ENCODE data around the gene ENAH. TPM values are rescaled to one million over a fixed set of nuclear protein-coding genes. Genes with fewer than 3 reads are reported as not detected.
"Not testable (repeated sequence)": the region's sequence is repeated elsewhere in the genome, so short reads cannot be mapped to it uniquely, and the experiment has no call there.

Gene ENAH
- total and polyA plus RNA-seq, 7 experiments from 2014 or later, result 0.08 to 0.42 (median 0.16) TPM; not detected in 4

DNA sequence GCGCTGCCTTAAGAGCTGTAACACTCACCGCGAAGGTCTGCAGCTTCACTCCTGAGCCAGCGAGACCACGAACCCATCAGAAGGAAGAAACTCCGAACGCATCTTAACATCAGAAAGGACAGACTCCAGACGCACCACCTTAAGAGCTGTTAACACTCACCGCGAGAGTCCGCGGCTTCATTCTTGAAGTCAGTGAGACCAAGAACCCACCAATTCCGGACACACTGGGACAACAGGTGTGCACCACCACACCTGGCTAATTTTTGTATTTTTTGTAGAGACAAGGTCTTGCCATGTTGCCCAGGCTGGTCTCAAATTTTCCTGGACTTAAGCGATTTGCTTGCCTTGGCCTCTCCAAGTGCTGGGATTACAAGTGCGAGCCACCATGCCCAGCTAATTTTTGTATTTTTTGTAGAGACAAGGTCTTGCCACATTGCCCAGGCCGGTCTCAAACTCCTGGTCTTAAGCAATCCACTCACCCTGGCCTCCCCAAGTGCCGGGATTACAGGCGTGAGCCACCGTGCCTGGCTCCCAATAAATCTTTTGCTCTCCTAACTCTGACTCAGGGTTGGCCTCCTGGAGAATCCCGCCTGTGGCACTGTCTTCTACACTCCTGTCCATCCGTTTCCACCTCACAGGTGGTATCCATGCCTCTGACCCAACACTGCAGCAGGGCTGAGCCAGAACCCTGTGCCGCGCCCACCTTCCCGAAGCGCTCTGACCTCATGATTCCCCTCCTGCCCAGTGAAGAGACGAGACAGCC lies 179.1 kb downstream of the ENAH start:
- DNase-seq; ATAC-seq; H3K27ac ChIP-seq (ENCODE audit: low read depth, low read length); H3K4me3 ChIP-seq (ENCODE audit: low read length); H3K36me3 ChIP-seq (ENCODE audit: control insufficient read depth in 2 of 3, insufficient read depth in 3 of 3, low read length in 3 of 3); H3K36me3 Mint-ChIP-seq; H3K9me3 Mint-ChIP-seq; H3K27me3 Mint-ChIP-seq; H3K9me3 ChIP-seq (ENCODE audit: control insufficient read depth in 2 of 3, low read length in 3 of 3); H3K27me3 ChIP-seq (ENCODE audit: control insufficient read depth in 2 of 2, insufficient read depth in 2 of 2, low read length in 2 of 2): not testable (repeated sequence)
- Mint-ChIP-seq H3K27ac (peak overlapping the region; percentile 7 to 88 (median 82)), H3K4me3 (peak overlapping the region; percentile 23 to 88 (median 71)), H3K4me1 (peaks cover 40 to 66% (median 56%) of the 10 kb centered on the region in 7 donors)
- H3K4me1 ChIP-seq (ENCODE audit: control insufficient read depth in 2 of 2, insufficient read depth in 2 of 2, low read length in 2 of 2), result peaks cover 14 to 41% of the 10 kb centered on the region in 2 donors
- ChIA-PET CTCF (interaction anchor here (0.7 to 2.0 kb wide), 15 partner anchors 8 to 593 kb away, joined by 3 to 6 read pairs (median 4); partner anchors contain the start of gene SRP9), POLR2A (interaction anchor here (0.6 to 1.7 kb wide), 8 partner anchors 27 to 526 kb away, joined by 3 to 9 read pairs (median 6); partner anchors contain the start of genes LBR, SDE2, SRP9 and TMEM63A)
- intact Hi-C loops (cut with micrococcal nuclease), result loop anchor here (1.0 to 10.0 kb wide), 5 partner anchors 181 to 450 kb away; partner anchors contain the start of genes SRP9 (in 2 of the 2), ENAH (in 1 of the 2), EPHX1 (in 1 of the 2) and PYCR2 (in 1 of the 2)

DNA sequence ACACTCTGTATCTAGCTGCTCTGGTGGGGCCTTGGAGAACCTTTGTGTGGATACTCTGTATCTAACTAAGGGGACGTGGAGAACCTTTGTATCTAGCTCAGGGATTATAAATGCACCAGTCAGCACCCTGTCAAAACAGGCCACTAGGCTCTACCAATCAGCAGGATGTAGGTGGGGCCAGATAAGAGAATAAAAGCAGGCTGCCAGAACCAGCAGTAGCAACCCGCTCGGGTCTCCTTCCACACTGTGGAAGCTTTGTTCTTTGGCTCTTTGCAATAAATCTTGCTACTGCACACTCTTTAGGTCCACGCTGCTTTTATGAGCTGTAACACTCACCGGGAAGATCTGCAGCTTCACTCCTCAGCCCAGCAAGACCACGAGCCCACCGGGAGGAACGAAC lies 179.7 kb downstream of the ENAH start:
- not testable (repeated sequence) for ATAC-seq; H3K27ac ChIP-seq (ENCODE audit: low read depth, low read length); H3K27me3 Mint-ChIP-seq; H3K4me3 ChIP-seq (ENCODE audit: low read length); H3K27me3 ChIP-seq (ENCODE audit: control insufficient read depth in 2 of 2, insufficient read depth in 2 of 2, low read length in 2 of 2); H3K36me3 ChIP-seq (ENCODE audit: control insufficient read depth in 2 of 3, insufficient read depth in 3 of 3, low read length in 3 of 3); H3K9me3 Mint-ChIP-seq; H3K36me3 Mint-ChIP-seq; H3K9me3 ChIP-seq (ENCODE audit: control insufficient read depth in 2 of 3, low read length in 3 of 3)
- ChIA-PET CTCF (interaction anchor here (0.7 to 1.3 kb wide), 8 partner anchors 9 to 593 kb away, joined by 3 to 5 read pairs (median 3); partner anchors contain the start of gene SRP9), POLR2A (interaction anchor here (0.9 to 2.7 kb wide), 6 partner anchors 27 to 527 kb away, joined by 6 to 9 read pairs (median 6); partner anchors contain the start of genes LBR, SDE2, SRP9 and TMEM63A)
- peaks cover 20 to 47% of the 10 kb centered on the region in 2 donors for H3K4me1 ChIP-seq (ENCODE audit: control insufficient read depth in 2 of 2, insufficient read depth in 2 of 2, low read length in 2 of 2)
- H3K27ac Mint-ChIP-seq, result peak overlapping the region; percentile 7 to 88 (median 82)
- intact Hi-C loops (cut with micrococcal nuclease), result loop anchor here (1.0 to 10.0 kb wide), 2 partner anchors 182 to 451 kb away; partner anchors contain the start of genes ENAH (in 1 of the 2) and PYCR2 (in 1 of the 2)
- H3K4me1 Mint-ChIP-seq, result peaks cover 44 to 70% (median 62%) of the 10 kb centered on the region in 7 donors
- DNase-seq, result peak in 6 of 9 donors; percentile 34 to 61 (median 50)
- H3K4me3 Mint-ChIP-seq, result peak overlapping the region; percentile 23 to 88 (median 71)

DNA sequence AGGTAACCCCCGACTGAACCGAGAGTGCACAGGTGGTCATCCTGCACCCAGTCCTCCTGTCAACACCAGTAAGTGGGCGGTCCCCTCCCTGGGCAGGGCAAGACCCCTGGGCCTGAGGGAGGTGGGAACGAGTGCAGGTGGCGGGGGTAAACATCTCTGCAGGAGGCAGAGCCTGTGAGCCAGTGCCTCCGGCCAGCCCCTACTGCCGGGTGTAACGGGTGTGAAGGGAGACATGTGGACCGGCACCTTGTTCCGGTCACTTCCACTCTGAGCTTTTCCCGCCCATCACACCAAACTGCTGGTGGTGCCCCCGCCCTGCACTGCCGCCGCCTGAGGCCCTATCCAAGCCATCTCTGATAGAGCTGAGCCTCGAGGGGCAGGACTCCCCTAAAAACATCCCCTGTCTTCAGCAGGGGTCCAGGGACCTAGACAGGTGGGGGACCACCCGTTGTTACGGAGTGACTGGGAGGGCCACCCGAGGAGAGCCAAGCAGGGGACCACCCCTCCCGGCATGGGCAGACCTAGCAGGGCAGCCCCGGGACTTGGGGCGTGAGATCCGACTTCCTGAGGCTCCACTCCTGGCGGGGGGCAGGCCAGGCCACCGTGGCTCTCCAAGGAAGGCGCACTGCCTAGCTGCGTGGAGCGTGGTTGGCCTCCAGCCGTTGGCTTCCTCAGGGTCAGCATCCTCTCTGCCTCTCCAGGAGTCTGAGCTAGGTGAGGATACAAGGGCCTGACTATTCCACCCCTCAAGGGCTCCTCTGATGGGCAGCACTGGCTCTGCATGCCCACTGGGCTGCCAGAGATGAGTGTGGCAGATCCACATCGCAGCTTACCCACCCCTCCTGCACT lies 181.2 kb downstream of the ENAH start:
- Histone ChIP-seq H3K27ac (ENCODE audit: low read depth, low read length) (no peak overlapping the region), H3K36me3 (ENCODE audit: control insufficient read depth in 2 of 3, insufficient read depth in 3 of 3, low read length in 3 of 3) (no peaks in the 10 kb centered on the region), H3K4me3 (ENCODE audit: low read length) (no peak overlapping the region), H3K4me1 (ENCODE audit: control insufficient read depth in 2 of 2, insufficient read depth in 2 of 2, low read length in 2 of 2) (peaks cover 26 to 44% of the 10 kb centered on the region in 2 donors), H3K27me3 (ENCODE audit: control insufficient read depth in 2 of 2, insufficient read depth in 2 of 2, low read length in 2 of 2) (no peaks in the 10 kb centered on the region), H3K9me3 (ENCODE audit: control insufficient read depth in 2 of 3, low read length in 3 of 3) (no peaks in the 10 kb centered on the region)
- POLR2A ChIA-PET, result interaction anchor here (0.7 to 2.7 kb wide), 4 partner anchors 46 to 648 kb away, joined by 3 to 7 read pairs (median 4); partner anchors contain the start of gene SRP9
- peaks cover 34 to 66% (median 54%) of the 10 kb centered on the region in 7 donors for H3K4me1 Mint-ChIP-seq
- H3K27ac Mint-ChIP-seq, result peak overlapping the region in 3 of 9 donors; percentile 8 to 65 (median 18)
- intact Hi-C loops (cut with micrococcal nuclease), result loop anchor here in 1 of 2 donors (10.0 kb wide), 1 partner anchor 183 kb away; the partner anchor contains the start of gene ENAH
- H3K27me3 Mint-ChIP-seq, result no peaks in the 10 kb centered on the region
- H3K9me3 Mint-ChIP-seq, result peaks cover 0 to 2% (median 0%) of the 10 kb centered on the region in 11 donors
- CTCF ChIA-PET, result interaction anchor here (0.5 to 1.0 kb wide), 3 partner anchors 489 to 504 kb away, joined by 3 to 5 read pairs (median 3); no protein-coding TSS in a partner anchor
- H3K36me3 Mint-ChIP-seq, result peaks cover 0 to 8% (median 0%) of the 10 kb centered on the region in 5 donors
- H3K4me3 Mint-ChIP-seq, result peak overlapping the region in 1 of 10 donors; percentile 57
- ATAC-seq (no peak), DNase-seq (peak in 1 of 9 donors; percentile 20)

DNA sequence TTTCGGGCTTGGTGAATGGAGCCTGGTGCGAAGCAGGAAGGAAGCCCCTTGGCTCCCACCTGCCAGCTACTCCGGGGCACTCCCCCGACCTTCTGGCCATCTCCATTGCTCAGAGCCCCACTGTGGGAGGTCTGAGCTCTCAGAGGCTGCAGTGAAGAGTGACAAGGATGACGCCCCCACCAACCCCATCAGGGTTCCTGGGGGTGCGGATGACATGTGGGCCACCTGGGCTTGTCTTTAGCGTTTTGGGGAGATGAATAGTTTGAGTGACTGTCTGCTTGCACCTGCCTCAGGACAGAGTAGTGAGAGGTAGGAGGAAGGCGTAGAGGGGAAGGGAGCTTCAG lies 181.8 kb downstream of the ENAH start:
- ChIA-PET CTCF (interaction anchor here (0.6 kb wide), 1 partner anchor 499 kb away, joined by 5 read pairs; no protein-coding TSS in a partner anchor), POLR2A (interaction anchor here (0.5 to 2.7 kb wide), 5 partner anchors 45 to 649 kb away, joined by 3 to 7 read pairs (median 4); partner anchors contain the start of gene SRP9)
- no peak for DNase-seq
- H3K27me3 ChIP-seq (ENCODE audit: control insufficient read depth in 2 of 2, insufficient read depth in 2 of 2, low read length in 2 of 2), result no peaks in the 10 kb centered on the region
- H3K4me1 ChIP-seq (ENCODE audit: control insufficient read depth in 2 of 2, insufficient read depth in 2 of 2, low read length in 2 of 2), result peaks cover 28 to 41% of the 10 kb centered on the region in 2 donors
- ATAC-seq, result no peak
- Mint-ChIP-seq H3K27ac (peak overlapping the region in 6 of 9 donors; percentile 15 to 65 (median 33)), H3K27me3 (no peaks in the 10 kb centered on the region), H3K4me3 (peak overlapping the region in 2 of 10 donors; percentile 57 to 59), H3K9me3 (peaks cover 0 to 2% (median 0%) of the 10 kb centered on the region in 11 donors), H3K4me1 (peaks cover 32 to 66% (median 52%) of the 10 kb centered on the region in 7 donors), H3K36me3 (peaks cover 0 to 5% (median 0%) of the 10 kb centered on the region in 5 donors)
- intact Hi-C loops (cut with micrococcal nuclease), result loop anchor here in 1 of 2 donors (10.0 kb wide), 1 partner anchor 184 kb away; the partner anchor contains the start of gene ENAH
- no peak overlapping the region for H3K27ac ChIP-seq (ENCODE audit: low read depth, low read length)
- no peaks in the 10 kb centered on the region for H3K36me3 ChIP-seq (ENCODE audit: control insufficient read depth in 2 of 3, insufficient read depth in 3 of 3, low read length in 3 of 3)
- H3K9me3 ChIP-seq (ENCODE audit: control insufficient read depth in 2 of 3, low read length in 3 of 3), result no peaks in the 10 kb centered on the region
- H3K4me3 ChIP-seq (ENCODE audit: low read length), result no peak overlapping the region

DNA sequence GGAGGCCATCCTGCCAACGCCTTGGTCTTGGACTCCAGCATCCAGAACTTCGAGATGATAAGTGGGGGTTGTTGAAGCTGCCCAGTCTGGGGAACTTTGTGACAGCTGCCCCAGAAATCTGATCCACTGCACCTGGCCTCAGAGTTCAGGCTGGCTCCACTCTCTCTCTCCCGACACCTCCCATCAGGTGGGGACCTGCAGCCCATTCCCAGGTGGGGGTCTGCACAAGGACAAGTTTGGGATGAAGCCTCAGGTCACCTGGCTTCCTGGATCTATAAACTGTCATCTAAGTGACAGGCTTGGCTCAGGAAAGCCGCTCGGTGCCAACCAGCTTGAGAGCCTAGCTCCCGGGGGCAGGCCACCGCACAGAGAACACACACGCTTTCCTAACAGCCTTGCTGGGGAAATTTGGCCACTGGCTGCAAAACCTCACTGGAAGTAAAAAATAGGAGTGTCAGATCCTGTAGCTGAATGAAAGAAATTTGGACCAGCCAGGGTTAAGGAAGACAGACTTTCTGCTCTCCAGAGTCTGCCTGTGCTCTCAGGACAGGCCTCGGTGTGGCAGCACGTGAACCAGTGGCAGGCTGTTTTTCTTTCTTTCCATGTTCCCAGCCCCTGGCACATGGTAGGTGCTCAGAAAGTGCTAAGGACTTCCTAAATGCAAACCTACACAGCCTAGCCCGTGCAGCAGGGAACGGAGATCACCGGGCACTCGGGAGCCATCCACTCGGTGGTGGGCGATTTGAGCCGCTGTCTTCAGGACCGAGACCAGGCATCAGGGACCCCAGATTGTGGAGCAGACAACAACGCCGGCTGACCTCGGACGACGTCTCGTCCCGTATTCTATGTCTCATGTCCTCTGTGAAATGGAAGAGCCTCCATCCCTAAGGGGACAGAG lies 182.5 kb downstream of the ENAH start:
- H3K27me3 ChIP-seq (ENCODE audit: control insufficient read depth in 2 of 2, insufficient read depth in 2 of 2, low read length in 2 of 2), result no peaks in the 10 kb centered on the region
- no peak overlapping the region for H3K27ac ChIP-seq (ENCODE audit: low read depth, low read length)
- ATAC-seq (no peak), DNase-seq (peak in 1 of 9 donors; percentile 17)
- no peaks in the 10 kb centered on the region for H3K27me3 Mint-ChIP-seq
- no peak overlapping the region for H3K4me3 ChIP-seq (ENCODE audit: low read length)
- no peaks in the 10 kb centered on the region for H3K36me3 ChIP-seq (ENCODE audit: control insufficient read depth in 2 of 3, insufficient read depth in 3 of 3, low read length in 3 of 3)
- H3K4me3 Mint-ChIP-seq, result peak overlapping the region in 2 of 10 donors; percentile 57 to 59
- H3K9me3 ChIP-seq (ENCODE audit: control insufficient read depth in 2 of 3, low read length in 3 of 3), result no peaks in the 10 kb centered on the region
- ChIA-PET CTCF (interaction anchor here (0.6 to 1.7 kb wide), 2 partner anchors 32 to 500 kb away, joined by 4 to 5 read pairs; no protein-coding TSS in a partner anchor), POLR2A (interaction anchor here (0.5 to 4.2 kb wide), 6 partner anchors 25 to 650 kb away, joined by 3 to 131 read pairs (median 4); partner anchors contain the start of gene SRP9)
- H3K4me1 Mint-ChIP-seq, result peaks cover 33 to 67% (median 53%) of the 10 kb centered on the region in 7 donors
- intact Hi-C loops (cut with micrococcal nuclease), result loop anchor here in 1 of 2 donors (10.0 kb wide), 1 partner anchor 184 kb away; the partner anchor contains the start of gene ENAH
- peaks cover 0 to 2% (median 0%) of the 10 kb centered on the region in 11 donors for H3K9me3 Mint-ChIP-seq
- peaks cover 34 to 41% of the 10 kb centered on the region in 2 donors for H3K4me1 ChIP-seq (ENCODE audit: control insufficient read depth in 2 of 2, insufficient read depth in 2 of 2, low read length in 2 of 2)
- peaks cover 0 to 3% (median 0%) of the 10 kb centered on the region in 5 donors for H3K36me3 Mint-ChIP-seq
- H3K27ac Mint-ChIP-seq, result peak overlapping the region in 6 of 9 donors; percentile 4 to 76 (median 16)

Measured in naive thymus-derived CD4-positive, alpha-beta T cell (primary cell).